A549 (cell line): ENCODE results near the gene HBA1. TPM values are rescaled to one million over a fixed set of nuclear protein-coding genes. Genes with fewer than 3 reads are reported as not detected.

Experiments
- ATOH8 ChIP-seq: fragments of 250-450 bp; sonication (Bioruptor Pico); IDR thresholded peaks from 2 replicates; pipeline ENCODE4 v1.5.0; 2020; ENCODE audit warnings: low read depth, mild to moderate bottlenecking, moderate library complexity
- BCL3 ChIP-seq: fragments of >200 bp; sonication (Bioruptor Twin); formaldehyde crosslinking; IDR thresholded peaks from 3 replicates; pipeline ENCODE4 v1.6.1; 2016
- BHLHE40 ChIP-seq: IDR thresholded peaks from 2 replicates; pipeline ENCODE4 v1.6.1; 2012; ENCODE audit warnings: low read depth, low read length, inconsistent platforms
- CBX8 ChIP-seq: fragments of 200-600 bp; sonication (generic); IDR thresholded peaks from 2 replicates; pipeline ENCODE4 v1.6.1; 2016
- CHD2 ChIP-seq: fragments of 150-350 bp; IDR thresholded peaks from 2 replicates; pipeline ENCODE4 v1.6.1; 2014; ENCODE audit warnings: low read length; ENCODE audit not compliant: partially characterized antibody
- EHMT2 ChIP-seq: fragments of 200-600 bp; sonication (generic); IDR thresholded peaks from 2 replicates; pipeline ENCODE4 v1.6.1; 2016; ENCODE audit warnings: antibody characterized with exemption, low read depth, mild to moderate bottlenecking, moderate library complexity
- ELK1 ChIP-seq: fragments of 150-350 bp; IDR thresholded peaks from 2 replicates; pipeline ENCODE4 v1.6.1; 2014; ENCODE audit warnings: low read depth, mild to moderate bottlenecking, low read length
- EP300 ChIP-seq, 2 experiments: fragments of >200 bp; sonication (Bioruptor Twin); formaldehyde crosslinking; IDR thresholded peaks; 2 replicates in 1 of 2; 3 replicates in 1 of 2; pipeline ENCODE4 v1.6.1; 2016 to 2017
- ESRRA ChIP-seq: fragments of 150-350 bp; IDR thresholded peaks from 2 replicates; pipeline ENCODE4 v1.6.1; 2014; ENCODE audit warnings: mild to moderate bottlenecking, low read length, borderline replicate concordance
- FOSL2 ChIP-seq, 2 experiments: fragments of 450-650 bp in 1 of 2; fragments of >200 bp in 1 of 2; sonication (Bioruptor Twin) in 1 of 2; formaldehyde crosslinking; IDR thresholded peaks; 2 replicates each; pipeline versions ENCODE4 v1.5.0 to v1.6.1; 2016 to 2020; ENCODE audit warnings: mild to moderate bottlenecking in 1 of 2, moderate library complexity in 1 of 2
- FOXS1 ChIP-seq: fragments of 250-450 bp; sonication (Bioruptor Pico); IDR thresholded peaks from 2 replicates; pipeline ENCODE4 v1.5.0; 2020; ENCODE audit warnings: mild to moderate bottlenecking, moderate library complexity
- GATA3 ChIP-seq: IDR thresholded peaks from 2 replicates; pipeline ENCODE4 v1.6.1; 2012; ENCODE audit warnings: borderline replicate concordance
- HDAC2 ChIP-seq: fragments of 200-600 bp; sonication (generic); IDR thresholded peaks from 2 replicates; pipeline ENCODE4 v1.6.1; 2016
- HOXB5 ChIP-seq: fragments of 250-450 bp; sonication (Bioruptor Pico); IDR thresholded peaks from 2 replicates; pipeline ENCODE4 v1.5.0; 2020; ENCODE audit warnings: mild to moderate bottlenecking, moderate library complexity
- JUNB ChIP-seq: fragments of >200 bp; sonication (Bioruptor Twin); formaldehyde crosslinking; IDR thresholded peaks from 2 replicates; pipeline ENCODE4 v1.6.1; 2016
- MAFK ChIP-seq: fragments of 450-650 bp; IDR thresholded peaks from 2 replicates; pipeline ENCODE4 v1.6.1; 2014; ENCODE audit not compliant: partially characterized antibody
- MAZ ChIP-seq: fragments of 150-350 bp; IDR thresholded peaks from 2 replicates; pipeline ENCODE4 v1.6.1; 2014; ENCODE audit warnings: antibody characterized with exemption, low read depth, low read length, borderline replicate concordance
- PHF8 ChIP-seq: fragments of 200-600 bp; sonication (generic); IDR thresholded peaks from 2 replicates; pipeline ENCODE4 v1.6.1; 2016; ENCODE audit warnings: low read depth, mild to moderate bottlenecking, antibody characterized with exemption, moderate library complexity, borderline replicate concordance
- POLR2A ChIP-seq: IDR thresholded peaks from 2 replicates; pipeline ENCODE4 v1.6.1; 2012; ENCODE audit warnings: mild to moderate bottlenecking, low read length
- POLR2AphosphoS2 ChIP-seq: conservative IDR thresholded peaks from 2 replicates; pipeline ENCODE4 v1.6.1; 2012; ENCODE audit warnings: low read length, improper control_type of control experiment, inconsistent platforms
- RCOR1 ChIP-seq: fragments of 150-350 bp; IDR thresholded peaks from 2 replicates; pipeline ENCODE4 v1.6.1; 2014; ENCODE audit warnings: antibody characterized with exemption, low read length, low read depth
- REST ChIP-seq: fragments of 200-600 bp; sonication (generic); IDR thresholded peaks from 2 replicates; pipeline ENCODE4 v1.6.1; 2016; ENCODE audit warnings: antibody characterized with exemption, mild to moderate bottlenecking, moderate library complexity
- TP53 ChIP-seq: fragments of 250-450 bp; sonication (Bioruptor Pico); IDR thresholded peaks from 2 replicates; pipeline ENCODE4 v1.5.0; 2021; ENCODE audit warnings: mild to moderate bottlenecking, moderate library complexity
- ZNF302 ChIP-seq: fragments of 250-450 bp; sonication (Bioruptor Pico); IDR thresholded peaks from 2 replicates; pipeline ENCODE4 v1.9.0; 2021; ENCODE audit warnings: inconsistent platforms, mild to moderate bottlenecking, moderate library complexity
- polyA plus RNA-seq, 4 experiments: library from polyadenylated mRNA; depleted of rRNA in 3 of 4; stranded (reverse); fragments of >200 nt; fragmentation: RNase III in 1 of 4; extraction: RNeasy Plus Mini Kit Qiagen cat#74134 plus additional on column Dnase treatment in 1 of 4; gene quantifications; 2 replicates in 3 of 4; 3 replicates in 1 of 4; pipeline ENCODE4 v1.2.3, GENCODE V29; 2011 to 2017

HBA1 gene
- polyA plus RNA-seq, 2 of the 4 experiments (the other 2 are of a cell fraction), result 0.58 TPM; not detected in 1

GRCh38 chr16:180681-181564 lies 4.4 kb downstream of the HBA1 start (continued):
- TF ChIP-seq ELK1 (no peak), POLR2AphosphoS2 (no peak), TP53 (no peak), BHLHE40 (no peak), CHD2 (peak; percentile 82), HOXB5 (CRISPR knock-in tag) (peak; percentile 50; the same call in 1 of the 2 replicates), FOXS1 (CRISPR knock-in tag) (no peak), HDAC2 (0 out of 2 replicates have a peak, but pooled peaks have one; percentile 47), JUNB (no peak), EHMT2 (no peak), FOSL2 (IDR thresholded peaks at IDR 0.05) (no peak), FOSL2 (CRISPR knock-in tag; IDR thresholded peaks at IDR 0.05) (no peak), EP300 (IDR thresholded peaks at IDR 0.05) (no peak), BCL3 (0 out of 3 replicates have a peak, but pooled peaks have one; percentile 22), MAZ (no peak), GATA3 (peak; percentile 67), ESRRA (no peak), REST (peak; percentile 82), ATOH8 (CRISPR knock-in tag) (peak; percentile 79; the same call in 1 of the 2 replicates), POLR2A (no peak), ZNF302 (CRISPR knock-in tag) (no peak), RCOR1 (no peak), MAFK (no peak), PHF8 (no peak), CBX8 (no peak)
- TF ChIP-seq, all 56 proteins: peak for 18
